ENCODE data around the gene KTI12.

GRCh38 chr1:51982161-51982560, 51.4 kb downstream of the KTI12 start:
- TF ChIP-seq FOXM1 (IDR thresholded peaks at IDR 0.05; ENCODE audit: borderline replicate concordance) (no peak), SP1 (IDR thresholded peaks at IDR 0.05) (no peak), CTBP1 (IDR thresholded peaks at IDR 0.05; ENCODE audit: borderline replicate concordance) (no peak), L3MBTL2 (conservative IDR thresholded peaks at IDR 0.05) (no peak), TARDBP (IDR thresholded peaks at IDR 0.05) (no peak), NFRKB (IDR thresholded peaks at IDR 0.05) (no peak)

Measured in HEK293T (cell line).